Measurements from ENCODE around the gene ZNF248.
"Not testable (repeated sequence)": the region's sequence is repeated elsewhere in the genome, so short reads cannot be mapped to it uniquely, and the experiment has no call there.

The ZNF248 gene

GRCh38 chr10:37871568-37872251 is 14.3 kb upstream of the ZNF248 start:
- no peak for TF ChIP-seq CTCF (IDR thresholded peaks at IDR 0.05)
- Histone ChIP-seq H3K4me3 (no peak overlapping the region), H3K27ac (no peak overlapping the region)
- DNase-seq (ENCODE audit: low spot score), result no peak

- no peak for DNase-seq (ENCODE audit: low spot score)
- Histone ChIP-seq H3K27ac (no peak overlapping the region), H3K4me3 (no peak overlapping the region)
- TF ChIP-seq CTCF (IDR thresholded peaks at IDR 0.05), result no peak
These were observed 13.7 kb upstream of the ZNF248 start for GRCh38 chr10:37871143-37871542.

GRCh38 chr10:37868796-37869195 is 11.4 kb upstream of the ZNF248 start:
- TF ChIP-seq CTCF (IDR thresholded peaks at IDR 0.05), result no peak
- no peak overlapping the region for H3K27ac ChIP-seq
- H3K4me3 ChIP-seq, result no peak overlapping the region
- DNase-seq (ENCODE audit: low spot score), result no peak

- DNase-seq (ENCODE audit: low spot score), result no peak
- no peak overlapping the region for H3K27ac ChIP-seq
- H3K4me3 ChIP-seq, result no peak overlapping the region
- TF ChIP-seq CTCF (IDR thresholded peaks at IDR 0.05), result no peak
These were observed 8.8 kb upstream of the ZNF248 start for GRCh38 chr10:37865957-37866803.

GRCh38 chr10:37865264-37865663 is 7.9 kb upstream of the ZNF248 start:
- no peak for TF ChIP-seq CTCF (IDR thresholded peaks at IDR 0.05)
- no peak for DNase-seq (ENCODE audit: low spot score)
- no peak overlapping the region for H3K27ac ChIP-seq
- H3K4me3 ChIP-seq, result no peak overlapping the region

GRCh38 chr10:37860494-37861190 is 3.2 kb upstream of the ZNF248 start:
- TF ChIP-seq CTCF (IDR thresholded peaks at IDR 0.05), result no peak
- Histone ChIP-seq H3K27ac (no peak overlapping the region), H3K4me3 (no peak overlapping the region)
- no peak for DNase-seq (ENCODE audit: low spot score)

- not testable (repeated sequence) for H3K4me3 ChIP-seq; DNase-seq (ENCODE audit: low spot score); H3K27ac ChIP-seq
These were observed 1.9 kb upstream of the ZNF248 start for GRCh38 chr10:37859270-37859669.
